Fibroblast of mammary gland (primary cell): ENCODE measurements around the gene TMEFF1.
"Not testable (repeated sequence)": the region's sequence is repeated elsewhere in the genome, so short reads cannot be mapped to it uniquely, and the experiment has no call there.

Experiments used
- DNase-seq: peaks from one replicate; pipeline ENCODE4 v3.0.0-alpha.2; 2010; ENCODE audit warnings: low read depth
- H3K4me3 ChIP-seq: 2 replicates; pipeline ENCODE4 v1.5.1; 2011; ENCODE audit warnings: low read depth, mild to moderate bottlenecking, low read length, moderate library complexity; ENCODE audit not compliant: control insufficient read depth
- TF ChIP-seq, protein P1 (sequence below): conservative IDR thresholded peaks from 2 replicates; pipeline ENCODE4 v1.5.1; 2011; ENCODE audit warnings: low read depth, low read length, inconsistent platforms; ENCODE audit not compliant: control insufficient read depth, insufficient read depth

TMEFF1 gene

DNA sequence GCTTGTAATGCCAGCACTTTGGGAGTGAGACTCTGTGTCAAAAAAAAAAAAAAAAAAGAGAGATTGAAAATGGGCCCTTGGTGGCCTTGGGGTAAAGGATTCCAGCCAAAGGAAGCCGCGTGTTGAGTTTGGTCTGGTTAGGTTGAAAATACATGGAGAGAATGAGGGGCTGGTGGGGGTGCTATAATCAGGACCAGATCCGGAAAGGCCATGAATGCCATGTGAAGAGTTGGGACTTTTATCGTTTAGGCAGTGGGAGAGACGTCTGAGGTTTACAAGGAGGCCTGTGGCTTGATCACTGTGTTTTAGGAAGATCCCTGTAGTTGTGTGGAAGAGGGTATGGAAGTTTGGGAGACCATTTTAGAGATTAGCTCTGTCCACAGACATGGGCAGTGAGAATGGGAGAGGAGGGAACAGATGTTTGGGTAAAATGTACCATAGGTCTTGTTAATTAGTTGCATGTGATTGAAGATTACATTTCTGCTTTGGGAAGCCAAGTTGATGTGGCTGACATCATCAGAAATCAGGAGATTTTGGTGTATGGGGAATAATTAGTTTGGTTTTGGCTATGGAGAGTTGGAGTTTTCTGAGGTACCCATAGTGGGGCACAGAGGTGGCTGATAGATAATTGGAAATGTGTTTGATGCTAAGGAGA is 42.5 kb upstream of the TMEFF1 start:
- peak; percentile 83 for DNase-seq
- peak overlapping the region; percentile 7 for H3K4me3 ChIP-seq
- TF ChIP-seq, protein P1, sequence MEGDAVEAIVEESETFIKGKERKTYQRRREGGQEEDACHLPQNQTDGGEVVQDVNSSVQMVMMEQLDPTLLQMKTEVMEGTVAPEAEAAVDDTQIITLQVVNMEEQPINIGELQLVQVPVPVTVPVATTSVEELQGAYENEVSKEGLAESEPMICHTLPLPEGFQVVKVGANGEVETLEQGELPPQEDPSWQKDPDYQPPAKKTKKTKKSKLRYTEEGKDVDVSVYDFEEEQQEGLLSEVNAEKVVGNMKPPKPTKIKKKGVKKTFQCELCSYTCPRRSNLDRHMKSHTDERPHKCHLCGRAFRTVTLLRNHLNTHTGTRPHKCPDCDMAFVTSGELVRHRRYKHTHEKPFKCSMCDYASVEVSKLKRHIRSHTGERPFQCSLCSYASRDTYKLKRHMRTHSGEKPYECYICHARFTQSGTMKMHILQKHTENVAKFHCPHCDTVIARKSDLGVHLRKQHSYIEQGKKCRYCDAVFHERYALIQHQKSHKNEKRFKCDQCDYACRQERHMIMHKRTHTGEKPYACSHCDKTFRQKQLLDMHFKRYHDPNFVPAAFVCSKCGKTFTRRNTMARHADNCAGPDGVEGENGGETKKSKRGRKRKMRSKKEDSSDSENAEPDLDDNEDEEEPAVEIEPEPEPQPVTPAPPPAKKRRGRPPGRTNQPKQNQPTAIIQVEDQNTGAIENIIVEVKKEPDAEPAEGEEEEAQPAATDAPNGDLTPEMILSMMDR = no peak

DNA sequence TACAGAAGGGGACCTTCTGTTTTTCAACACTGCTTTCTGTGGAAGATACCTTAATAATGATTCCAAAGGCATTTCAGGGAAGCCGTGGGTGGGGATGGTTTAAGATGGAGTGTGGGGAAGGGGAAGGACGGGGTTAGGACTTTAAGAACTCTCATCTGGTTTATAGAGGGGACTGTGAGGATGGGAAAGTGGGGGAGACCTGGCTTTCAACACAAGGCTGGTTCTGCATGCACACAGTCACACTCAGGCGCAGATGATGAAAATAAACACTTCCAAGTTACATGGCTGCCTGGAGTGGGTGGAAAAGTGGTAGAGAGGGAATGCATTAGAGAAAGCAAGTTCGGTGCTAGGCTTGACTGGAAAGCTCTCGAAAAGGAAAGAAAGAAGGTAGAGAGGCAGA is 41.1 kb upstream of the TMEFF1 start:
- no peak overlapping the region for H3K4me3 ChIP-seq
- DNase-seq = no peak
- TF ChIP-seq, protein P1 = no peak

DNA sequence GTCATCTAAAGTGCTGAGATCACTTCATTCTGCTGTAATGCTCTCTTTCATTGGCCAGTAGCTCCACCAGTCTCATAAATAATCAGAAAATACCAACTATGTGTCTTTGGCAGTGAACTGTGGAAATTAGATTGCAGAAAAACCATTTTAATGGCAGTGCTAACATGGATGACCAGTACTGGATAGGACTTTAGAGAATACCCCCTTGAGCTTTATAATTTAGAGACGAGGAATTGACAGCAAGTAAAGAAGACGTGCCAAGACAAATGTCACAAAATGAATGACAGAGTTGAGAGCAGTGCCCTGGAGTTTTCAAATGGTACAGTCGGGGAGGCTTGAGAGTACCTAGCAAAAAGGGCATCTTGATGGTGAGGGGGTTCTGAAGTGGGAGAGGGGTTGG is 40.2 kb upstream of the TMEFF1 start:
- TF ChIP-seq, protein P1 = no peak
- no peak overlapping the region for H3K4me3 ChIP-seq
- no peak for DNase-seq

DNA sequence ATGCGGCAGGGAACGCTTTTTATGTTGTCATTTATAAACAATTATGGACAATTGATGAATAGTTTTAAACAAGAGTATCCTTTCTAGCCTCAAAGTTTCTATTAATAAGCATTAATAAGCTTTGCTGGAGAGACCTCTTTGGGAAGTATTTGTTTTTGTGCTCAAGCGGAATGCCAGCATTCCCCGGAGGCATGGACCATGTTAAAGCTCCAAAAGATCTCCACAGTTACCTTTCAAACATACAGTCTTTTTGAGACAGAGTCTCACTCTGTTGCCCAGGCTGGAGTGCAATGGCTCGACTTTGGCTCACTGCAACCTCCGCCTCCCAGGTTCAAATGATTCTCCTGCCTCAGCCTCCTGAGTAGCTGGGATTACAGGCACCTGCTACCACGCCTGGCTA is 36.4 kb upstream of the TMEFF1 start:
- no peak overlapping the region for H3K4me3 ChIP-seq
- TF ChIP-seq, protein P1 = no peak
- no peak for DNase-seq

DNA sequence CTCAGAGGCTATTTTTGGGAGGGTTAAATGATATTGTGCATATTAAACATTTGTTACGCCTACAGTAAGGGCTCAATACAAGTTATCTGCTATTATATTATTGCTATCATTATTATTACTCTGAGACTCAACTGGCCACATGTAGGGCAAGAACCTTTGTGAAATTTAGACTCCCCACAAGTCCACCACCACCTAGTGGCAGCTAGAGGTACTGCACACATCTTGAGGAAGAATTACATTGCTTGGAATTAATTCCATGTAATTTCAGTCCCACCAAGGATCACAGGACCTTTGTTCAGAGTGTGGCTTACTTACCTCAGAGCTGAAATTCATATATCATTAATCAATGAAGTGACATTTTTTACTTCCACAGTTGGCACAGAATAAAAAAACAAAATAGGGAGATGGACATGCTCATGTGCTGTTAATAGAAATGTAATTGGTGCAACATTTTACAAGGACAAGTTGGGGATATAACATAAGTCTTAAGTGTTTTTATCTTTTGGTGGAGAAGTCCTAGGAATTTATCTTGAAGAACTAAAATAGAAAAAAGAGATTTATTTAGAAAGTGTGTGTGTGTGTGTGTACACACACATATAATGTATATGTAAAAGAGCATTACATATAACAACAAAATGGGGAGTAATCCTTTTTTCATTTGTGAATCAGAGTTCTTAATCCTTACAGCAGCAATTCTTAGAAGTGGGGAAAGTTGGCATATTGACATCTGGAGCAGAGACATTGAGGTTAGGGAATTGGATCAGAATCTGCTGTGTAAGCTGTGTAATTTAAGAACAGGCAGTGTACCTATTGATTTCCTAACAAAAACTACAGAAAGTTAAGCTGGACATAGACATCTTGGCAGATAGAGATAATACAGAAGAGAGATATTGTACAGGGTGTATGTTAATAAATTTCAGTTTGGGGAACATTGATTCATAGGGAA is 34.8 kb upstream of the TMEFF1 start:
- TF ChIP-seq, protein P1 = peak; percentile 99
- H3K4me3 ChIP-seq = no peak overlapping the region
- DNase-seq = peak; percentile 84

DNA sequence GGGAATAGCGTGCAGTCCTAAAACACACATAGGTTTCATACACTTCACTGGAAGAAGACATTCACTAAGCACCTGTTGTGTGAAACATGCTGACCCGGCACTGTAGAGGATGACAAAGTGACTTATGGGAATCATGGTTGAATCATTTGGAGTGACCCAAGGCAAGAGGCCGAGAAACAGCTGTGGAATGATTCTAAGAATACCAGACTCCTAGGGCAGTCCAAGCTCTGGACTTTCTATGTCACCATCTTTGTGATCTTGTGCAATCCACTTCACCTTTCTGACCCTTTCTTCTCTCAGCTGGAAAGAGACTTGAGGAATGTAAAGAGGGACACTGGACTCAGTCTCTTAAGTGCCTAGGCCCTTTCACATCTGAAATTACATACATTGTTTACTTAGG is 32.9 kb upstream of the TMEFF1 start:
- H3K4me3 ChIP-seq = no peak overlapping the region
- peak; percentile 74 for DNase-seq
- TF ChIP-seq, protein P1 = no peak

DNA sequence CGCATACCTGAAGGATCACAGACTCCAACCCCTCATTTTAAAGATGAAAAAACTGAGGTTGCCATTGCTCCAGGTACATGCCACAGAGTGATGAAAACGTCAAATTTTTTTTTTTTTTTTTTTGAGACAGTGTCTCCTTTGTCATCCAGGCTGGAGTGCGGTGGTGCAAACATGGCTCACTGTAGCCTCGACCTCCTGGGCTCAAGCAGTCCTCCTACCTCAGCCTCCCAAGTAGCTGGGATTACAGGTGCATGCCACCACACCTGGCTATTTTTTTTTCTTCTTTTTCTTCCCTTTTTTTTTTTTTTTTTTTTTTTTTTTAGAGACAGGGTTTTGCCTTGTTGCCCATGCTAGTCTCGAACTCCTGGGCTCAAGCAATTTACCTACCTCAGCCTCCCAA is 32.5 kb upstream of the TMEFF1 start:
- not testable (repeated sequence) for DNase-seq, H3K4me3 ChIP-seq
